GM12801 (cell line): ENCODE measurements around the gene KCNJ11.
A peak's percentile ranks its signal among the peaks of the same experiment; 100 is the strongest.

Experiments
- TF ChIP-seq, protein P1 (sequence below): IDR thresholded peaks from one replicate; pipeline ENCODE4 v1.5.1; 2011; ENCODE audit warnings: control low read depth; ENCODE audit not compliant: insufficient read length; ENCODE audit errors: extremely low read depth

Gene KCNJ11

DNA sequence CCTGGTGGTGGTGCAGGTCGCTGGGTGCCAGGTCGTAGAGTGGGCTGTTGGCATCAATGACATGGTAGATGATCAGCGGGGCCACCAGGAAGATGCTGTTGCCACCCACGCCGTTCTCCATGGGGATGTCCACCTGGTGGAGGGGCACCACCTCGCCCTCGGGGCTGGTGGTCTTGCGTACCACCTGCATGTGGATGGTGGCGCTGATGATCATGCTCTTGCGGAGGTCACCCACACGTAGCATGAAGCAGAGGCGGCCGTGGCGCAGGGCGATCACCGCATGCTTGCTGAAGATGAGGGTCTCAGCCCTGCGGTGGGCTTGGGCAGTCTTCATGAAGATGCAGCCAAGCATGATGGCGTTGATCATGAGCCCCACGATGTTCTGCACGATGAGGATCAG, 1.2 kb downstream of the KCNJ11 start:
- TF ChIP-seq, protein P1, sequence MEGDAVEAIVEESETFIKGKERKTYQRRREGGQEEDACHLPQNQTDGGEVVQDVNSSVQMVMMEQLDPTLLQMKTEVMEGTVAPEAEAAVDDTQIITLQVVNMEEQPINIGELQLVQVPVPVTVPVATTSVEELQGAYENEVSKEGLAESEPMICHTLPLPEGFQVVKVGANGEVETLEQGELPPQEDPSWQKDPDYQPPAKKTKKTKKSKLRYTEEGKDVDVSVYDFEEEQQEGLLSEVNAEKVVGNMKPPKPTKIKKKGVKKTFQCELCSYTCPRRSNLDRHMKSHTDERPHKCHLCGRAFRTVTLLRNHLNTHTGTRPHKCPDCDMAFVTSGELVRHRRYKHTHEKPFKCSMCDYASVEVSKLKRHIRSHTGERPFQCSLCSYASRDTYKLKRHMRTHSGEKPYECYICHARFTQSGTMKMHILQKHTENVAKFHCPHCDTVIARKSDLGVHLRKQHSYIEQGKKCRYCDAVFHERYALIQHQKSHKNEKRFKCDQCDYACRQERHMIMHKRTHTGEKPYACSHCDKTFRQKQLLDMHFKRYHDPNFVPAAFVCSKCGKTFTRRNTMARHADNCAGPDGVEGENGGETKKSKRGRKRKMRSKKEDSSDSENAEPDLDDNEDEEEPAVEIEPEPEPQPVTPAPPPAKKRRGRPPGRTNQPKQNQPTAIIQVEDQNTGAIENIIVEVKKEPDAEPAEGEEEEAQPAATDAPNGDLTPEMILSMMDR: no peak

DNA sequence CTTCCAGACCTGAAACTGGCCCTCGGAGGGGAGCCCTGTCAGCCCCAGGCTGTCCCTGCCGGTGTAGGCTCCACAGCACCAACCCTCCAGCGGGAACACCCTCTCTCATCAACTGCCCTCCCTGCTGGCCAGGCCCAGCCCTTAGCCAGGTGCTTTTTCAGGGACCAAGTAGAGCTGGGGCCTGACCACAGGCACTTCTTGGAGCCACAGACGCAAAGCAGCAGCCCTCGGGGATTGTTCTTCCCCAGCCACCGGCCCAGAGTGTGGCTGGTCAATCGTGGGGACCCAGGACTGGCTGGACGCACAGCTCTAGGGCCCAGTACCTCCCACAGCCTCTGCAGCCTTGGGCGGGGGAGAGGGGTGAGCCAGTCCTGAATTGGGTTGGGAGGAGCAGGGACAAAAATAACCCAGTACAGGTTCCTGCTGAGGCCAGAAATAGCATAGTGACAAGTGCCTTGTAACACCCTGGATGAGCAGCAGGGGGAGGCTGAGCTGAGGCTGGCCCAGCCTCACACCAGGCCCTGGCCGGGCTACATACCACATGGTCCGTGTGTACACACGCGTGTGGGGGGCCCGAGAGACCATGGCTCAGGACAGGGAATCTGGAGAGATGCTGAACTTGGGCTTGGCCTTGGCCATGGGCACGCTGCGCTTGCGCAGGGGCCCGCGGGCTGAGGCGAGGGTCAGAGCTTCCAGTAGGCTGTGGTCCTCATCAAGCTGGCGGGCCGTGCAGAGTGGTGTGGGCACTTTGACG, 2.0 kb downstream of the KCNJ11 start:
- TF ChIP-seq, protein P1: no peak

DNA sequence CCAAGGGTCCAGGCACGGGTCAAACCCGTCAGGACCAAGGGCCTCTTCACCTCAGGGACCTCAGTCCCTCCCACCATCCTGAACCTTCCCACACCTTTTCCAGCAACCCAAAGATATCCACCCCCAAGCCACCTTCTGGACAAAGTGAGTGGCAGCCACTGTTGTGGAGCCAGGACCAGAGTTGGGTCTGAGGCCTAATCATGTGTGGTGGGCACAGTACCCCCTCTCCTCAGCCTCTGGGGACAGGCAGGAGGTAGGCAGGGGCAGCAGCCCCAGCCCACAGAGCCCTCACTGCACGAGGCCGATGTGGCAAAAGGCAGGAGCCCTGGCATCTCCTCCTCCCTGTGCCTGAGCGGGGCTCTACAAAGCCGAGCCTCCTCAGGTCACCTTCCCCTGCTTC, 2.5 kb downstream of the KCNJ11 start:
- TF ChIP-seq, protein P1: no peak

DNA sequence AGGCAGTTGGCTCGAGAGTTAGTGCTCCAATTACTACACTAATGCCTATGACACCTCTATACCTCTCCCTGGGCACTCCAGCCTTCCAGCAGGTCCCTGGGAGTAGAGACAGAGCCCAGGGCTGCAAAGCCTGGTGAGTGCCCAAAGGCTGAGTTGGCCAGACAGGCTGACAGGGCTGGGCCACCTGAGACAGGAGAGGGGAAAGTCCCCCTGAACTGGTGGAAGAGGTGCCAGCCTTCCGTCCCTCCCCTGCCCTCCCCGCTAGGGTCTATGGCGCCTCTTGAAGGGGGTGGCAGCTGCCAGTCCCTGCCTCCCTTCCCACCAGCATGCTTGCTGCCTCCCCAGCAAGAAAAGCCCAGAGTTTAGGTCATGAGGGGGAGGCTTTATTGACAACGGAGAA, 3.0 kb downstream of the KCNJ11 start:
- TF ChIP-seq, protein P1: no peak

DNA sequence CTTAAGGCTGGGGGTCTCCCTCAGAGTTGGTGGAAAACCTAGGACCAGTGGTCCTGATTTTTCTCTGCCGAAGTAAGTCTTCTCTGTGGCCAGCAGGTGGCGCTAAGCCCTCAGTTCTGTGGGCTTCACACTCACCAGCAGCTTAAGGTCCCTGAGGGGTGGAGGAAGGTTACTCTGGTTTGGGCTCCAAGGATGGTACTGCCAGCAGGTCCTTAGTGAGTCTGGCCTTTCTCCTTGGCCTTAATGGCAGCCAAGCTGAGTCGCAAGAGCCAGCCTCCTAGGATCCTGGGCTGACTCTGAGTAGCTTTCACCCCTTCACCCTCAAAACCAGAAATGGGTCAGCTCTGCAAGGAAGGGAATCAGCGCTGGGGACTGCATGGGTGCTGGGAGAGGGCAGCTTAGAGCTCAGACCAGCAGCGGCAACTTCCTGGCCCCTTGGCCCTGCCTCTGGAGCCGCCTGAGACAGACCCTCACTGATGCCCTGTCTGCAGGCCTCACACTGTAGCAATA, 4.4 kb downstream of the KCNJ11 start:
- TF ChIP-seq, protein P1: peak; percentile 1

GRCh38 chr11:17383461-17383860, 5.0 kb downstream of the KCNJ11 start:
- TF ChIP-seq, protein P1: no peak

DNA sequence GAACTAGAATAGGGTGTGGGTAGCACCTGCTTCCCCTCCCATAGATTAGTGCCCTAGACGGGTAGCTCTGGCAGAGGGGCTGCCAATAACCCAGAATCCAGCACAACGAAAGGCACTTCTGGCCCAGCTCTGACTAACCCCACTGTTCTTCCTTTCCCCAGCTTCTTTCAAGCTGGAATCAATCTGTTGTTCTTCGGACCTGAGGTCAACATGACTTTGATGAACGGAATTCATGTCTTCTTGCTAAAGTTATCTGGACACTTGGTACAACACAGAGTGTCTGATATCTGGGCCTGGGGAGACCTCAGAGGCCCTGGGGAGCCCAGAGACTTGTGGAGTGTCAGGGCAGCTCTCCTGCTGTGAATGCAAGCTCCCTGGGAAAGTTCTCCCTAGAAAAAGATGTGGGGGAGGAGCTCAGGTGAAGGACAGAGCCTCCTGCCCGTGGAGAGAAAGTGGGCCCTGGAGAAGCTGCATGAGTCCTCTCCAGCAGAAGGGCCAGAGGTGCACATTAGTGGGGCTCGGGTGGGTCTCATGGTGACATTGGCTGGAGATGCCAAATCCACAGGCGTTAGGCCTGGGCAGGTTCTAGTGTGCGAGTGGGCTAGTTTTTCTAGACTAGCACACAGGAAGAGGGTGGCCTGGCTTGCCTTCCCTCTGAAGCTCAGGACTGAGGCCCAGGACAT, 6.3 kb downstream of the KCNJ11 start:
- TF ChIP-seq, protein P1: no peak
